Neural progenitor cell (in vitro differentiated cells): ENCODE data around the gene GNAI3. TPM values are rescaled to one million over a fixed set of nuclear protein-coding genes. Genes with fewer than 3 reads are reported as not detected.

Source experiments
- DNase-seq: peaks from one replicate; pipeline ENCODE4 v3.0.0-alpha.2; 2016; ENCODE audit warnings: low spot score
- H2AFZ ChIP-seq: fragments of 200-600 bp; sonication (generic); replicated peaks from 2 replicates; pipeline ENCODE4 v1.6.1; 2016; ENCODE audit warnings: antibody characterized with exemption
- H3F3A ChIP-seq: fragments of 200-600 bp; sonication (generic); 2 replicates; pipeline ENCODE4 v1.6.1; 2016; ENCODE audit warnings: antibody characterized with exemption, low read depth
- H3K27ac ChIP-seq: fragments of 200-600 bp; sonication (generic); 2 replicates; pipeline ENCODE4 v1.5.1; 2016; ENCODE audit warnings: mild to moderate bottlenecking
- H3K27me3 ChIP-seq: fragments of 200-600 bp; sonication (generic); 2 replicates; pipeline ENCODE4 v1.6.1; 2016; ENCODE audit warnings: mild to moderate bottlenecking, moderate library complexity
- H3K36me3 ChIP-seq: fragments of 200-600 bp; sonication (generic); 2 replicates; pipeline ENCODE4 v1.5.1; 2016
- H3K4me1 ChIP-seq: fragments of 200-600 bp; sonication (generic); 2 replicates; pipeline ENCODE4 v1.6.1; 2016; ENCODE audit warnings: mixed run types
- H3K4me2 ChIP-seq: fragments of 200-600 bp; sonication (generic); 2 replicates; pipeline ENCODE4 v1.6.1; 2016
- H3K4me3 ChIP-seq: fragments of 200-600 bp; sonication (generic); 2 replicates; pipeline ENCODE4 v1.5.1; 2016
- H3K79me2 ChIP-seq: fragments of 200-600 bp; sonication (generic); 2 replicates; pipeline ENCODE4 v1.6.1; 2016; ENCODE audit warnings: low read depth
- H3K9ac ChIP-seq: fragments of 200-600 bp; sonication (generic); 2 replicates; pipeline ENCODE4 v1.6.1; 2016
- H3K9me3 ChIP-seq: fragments of 200-600 bp; sonication (generic); 2 replicates; pipeline ENCODE4 v1.5.1; 2016; ENCODE audit warnings: low read depth
- H4K20me1 ChIP-seq: fragments of 200-600 bp; sonication (generic); 2 replicates; pipeline ENCODE4 v1.6.1; 2016; ENCODE audit warnings: low read depth
- H3K27ac Mint-ChIP-seq: 3 replicates; pipeline ENCODE4 v1.8.0; 2021; ENCODE audit warnings: mixed read lengths
- H3K27me3 Mint-ChIP-seq: 2 replicates; pipeline ENCODE4 v1.8.0; 2022; ENCODE audit warnings: low read depth, mild to moderate bottlenecking, inconsistent platforms, moderate library complexity, mixed read lengths; ENCODE audit not compliant: insufficient read depth
- H3K36me3 Mint-ChIP-seq: 3 replicates; pipeline ENCODE4 v1.8.0; 2021; ENCODE audit warnings: mixed read lengths
- H3K4me1 Mint-ChIP-seq: 3 replicates; pipeline ENCODE4 v1.8.0; 2021; ENCODE audit warnings: mixed read lengths
- H3K4me3 Mint-ChIP-seq: 3 replicates; pipeline ENCODE4 v1.8.0; 2021; ENCODE audit warnings: mild to moderate bottlenecking, moderate library complexity, mixed read lengths
- H3K9me3 Mint-ChIP-seq: 3 replicates; pipeline ENCODE4 v1.8.0; 2020; ENCODE audit warnings: mixed read lengths
- CTCF ChIP-seq: fragments of 200-600 bp; sonication (generic); IDR thresholded peaks from 2 replicates; pipeline ENCODE4 v1.5.1; 2017; ENCODE audit warnings: antibody characterized with exemption, mild to moderate bottlenecking
- EZH2 ChIP-seq: fragments of 200-600 bp; sonication (generic); IDR thresholded peaks from 2 replicates; pipeline ENCODE4 v1.6.1; 2017; ENCODE audit warnings: antibody characterized with exemption, mild to moderate bottlenecking, moderate library complexity
- EZH2phosphoT487 ChIP-seq: fragments of 200-600 bp; sonication (generic); IDR thresholded peaks from 2 replicates; pipeline ENCODE4 v1.6.1; 2017; ENCODE audit warnings: antibody characterized with exemption
- total RNA-seq: library from RNA; depleted of rRNA; stranded (reverse); fragments of >200 nt; gene quantifications from 2 replicates; pipeline ENCODE4 v1.2.3, GENCODE V29; 2015; ENCODE audit warnings: low replicate concordance

The GNAI3 gene
- total RNA-seq, 1 donor from 2014 or later, result 15.4 TPM

- Histone ChIP-seq H2AFZ (peak within 1 kb of the TSS; percentile 98), H3K27ac (no peak within 1 kb of the TSS), H4K20me1 (no peaks in the 10 kb centered on the region), H3K9me3 (no peaks in the 10 kb centered on the region), H3K9ac (no peak within 1 kb of the TSS), H3K4me1 (peaks cover 6% of the 10 kb centered on the region), H3K4me3 (peak within 1 kb of the TSS; percentile 58), H3K4me2 (peak within 1 kb of the TSS; percentile 94), H3F3A (peaks cover 4% of the 10 kb centered on the region), H3K27me3 (peaks cover 48% of the 10 kb centered on the region), H3K79me2 (no peaks in the 10 kb centered on the region), H3K36me3 (no peaks in the 10 kb centered on the region)
- TF ChIP-seq CTCF, result no peak
- TF ChIP-seq EZH2phosphoT487, result no peak
- no peak for TF ChIP-seq EZH2
- Mint-ChIP-seq H3K36me3 (no peaks in the 10 kb centered on the region), H3K4me3 (peak within 1 kb of the TSS; percentile 95), H3K27me3 (peaks cover 5% of the 10 kb centered on the region), H3K9me3 (no peaks in the 10 kb centered on the region), H3K27ac (peak within 1 kb of the TSS; percentile 57), H3K4me1 (peaks cover 21% of the 10 kb centered on the region)
- peak; percentile 92 for DNase-seq
Observed at GRCh38 chr1:109509176-109510134, 39.0 kb upstream of the GNAI3 start, which contains the start of gene AMIGO1. AMIGO1 (minus strand) TSS chr1:109509727; CDS start chr1:109508912, 815 bp downstream.

GRCh38 chr1:109513110-109513710 is 35.2 kb upstream of the GNAI3 start:
- Mint-ChIP-seq H3K4me1 (peaks cover 20% of the 10 kb centered on the region), H3K9me3 (no peaks in the 10 kb centered on the region), H3K27ac (no peak overlapping the region), H3K27me3 (peaks cover 5% of the 10 kb centered on the region), H3K36me3 (no peaks in the 10 kb centered on the region), H3K4me3 (no peak overlapping the region)
- no peaks in the 10 kb centered on the region for H3K36me3 ChIP-seq
- no peak overlapping the region for H3K27ac ChIP-seq
- H3K9ac ChIP-seq, result no peak overlapping the region
- no peaks in the 10 kb centered on the region for H4K20me1 ChIP-seq
- DNase-seq, result no peak
- H3K4me3 ChIP-seq, result no peak overlapping the region
- H3K27me3 ChIP-seq, result peaks cover 51% of the 10 kb centered on the region
- H3K9me3 ChIP-seq, result no peaks in the 10 kb centered on the region
- H3F3A ChIP-seq, result peaks cover 4% of the 10 kb centered on the region
- H2AFZ ChIP-seq, result no peak overlapping the region
- no peaks in the 10 kb centered on the region for H3K79me2 ChIP-seq
- H3K4me1 ChIP-seq, result peaks cover 6% of the 10 kb centered on the region
- H3K4me2 ChIP-seq, result no peak overlapping the region
- TF ChIP-seq EZH2 (no peak), CTCF (no peak), EZH2phosphoT487 (no peak)

- Histone ChIP-seq H3K4me2 (no peak overlapping the region), H3K79me2 (no peaks in the 10 kb centered on the region), H3K9ac (no peak overlapping the region), H3K4me3 (no peak overlapping the region), H4K20me1 (no peaks in the 10 kb centered on the region), H3K27me3 (peaks cover 41% of the 10 kb centered on the region), H3K36me3 (no peaks in the 10 kb centered on the region), H3K4me1 (peaks cover 6% of the 10 kb centered on the region), H3F3A (peaks cover 2% of the 10 kb centered on the region), H3K9me3 (no peaks in the 10 kb centered on the region), H2AFZ (no peak overlapping the region), H3K27ac (no peak overlapping the region)
- Mint-ChIP-seq H3K36me3 (no peaks in the 10 kb centered on the region), H3K27ac (no peak overlapping the region), H3K4me1 (peaks cover 10% of the 10 kb centered on the region), H3K27me3 (peaks cover 5% of the 10 kb centered on the region), H3K4me3 (no peak overlapping the region), H3K9me3 (no peaks in the 10 kb centered on the region)
- no peak for DNase-seq
- TF ChIP-seq EZH2 (no peak), EZH2phosphoT487 (no peak), CTCF (no peak)
Observed at GRCh38 chr1:109514846-109515245, 33.6 kb upstream of the GNAI3 start.
